Epithelial cell of prostate (primary cell): ENCODE data around the gene LNX1.

Experiments used
- DNase-seq: peaks from one replicate; pipeline ENCODE4 v3.0.0-alpha.2; 2011; ENCODE audit warnings: low read depth, low spot score
- H3K27ac ChIP-seq: fragments of 450-650 bp; 2 replicates; pipeline ENCODE4 v1.5.1; 2017; ENCODE audit warnings: mild to moderate bottlenecking

Gene LNX1

DNA sequence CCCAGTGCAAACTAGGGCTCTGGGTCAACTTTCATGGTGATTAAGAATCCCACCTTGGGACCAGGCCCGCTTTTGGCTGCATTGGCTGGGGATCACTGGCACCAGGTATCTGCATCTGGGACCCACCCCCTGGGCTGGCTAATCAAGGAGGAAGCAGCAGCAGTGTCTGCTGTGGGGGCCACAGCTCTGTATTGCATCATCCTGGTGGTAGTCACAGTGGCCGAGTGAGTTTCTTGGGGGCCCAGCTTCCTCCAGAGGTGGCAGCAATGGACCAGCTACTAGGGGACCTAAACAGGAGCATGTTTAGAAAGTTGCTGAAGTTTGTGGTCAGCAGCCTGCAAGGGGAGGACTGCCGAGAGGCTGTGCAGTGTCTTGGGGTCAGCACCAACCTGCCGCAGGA is 15.7 kb downstream of the LNX1 start:
- no peak overlapping the region for H3K27ac ChIP-seq
- DNase-seq = no peak

GRCh38 chr4:53574528-53574927 is 16.8 kb downstream of the LNX1 start:
- H3K27ac ChIP-seq = no peak overlapping the region
- no peak for DNase-seq

- H3K27ac ChIP-seq = no peak overlapping the region
- no peak for DNase-seq
These were observed 17.6 kb downstream of the LNX1 start for GRCh38 chr4:53573696-53574095.

DNA sequence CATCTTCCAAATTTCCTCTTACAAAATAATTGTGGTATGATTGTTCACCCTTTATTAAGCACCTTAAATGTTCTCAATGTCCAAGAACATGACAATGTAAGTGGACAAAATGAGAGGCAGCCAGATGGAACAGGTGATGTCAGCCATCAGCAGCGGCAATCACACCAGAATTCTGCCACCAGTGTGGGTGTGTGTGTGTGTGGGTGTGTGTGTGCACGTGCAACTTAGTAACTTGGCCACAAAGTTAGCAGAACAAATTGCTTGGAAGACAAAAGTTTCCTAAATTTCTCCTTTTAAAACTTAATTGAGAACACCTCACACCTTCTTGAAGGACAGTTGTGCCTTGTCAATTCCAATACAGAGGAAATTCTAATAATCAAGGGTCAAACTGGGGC is 18.7 kb downstream of the LNX1 start:
- no peak overlapping the region for H3K27ac ChIP-seq
- DNase-seq = no peak

DNA sequence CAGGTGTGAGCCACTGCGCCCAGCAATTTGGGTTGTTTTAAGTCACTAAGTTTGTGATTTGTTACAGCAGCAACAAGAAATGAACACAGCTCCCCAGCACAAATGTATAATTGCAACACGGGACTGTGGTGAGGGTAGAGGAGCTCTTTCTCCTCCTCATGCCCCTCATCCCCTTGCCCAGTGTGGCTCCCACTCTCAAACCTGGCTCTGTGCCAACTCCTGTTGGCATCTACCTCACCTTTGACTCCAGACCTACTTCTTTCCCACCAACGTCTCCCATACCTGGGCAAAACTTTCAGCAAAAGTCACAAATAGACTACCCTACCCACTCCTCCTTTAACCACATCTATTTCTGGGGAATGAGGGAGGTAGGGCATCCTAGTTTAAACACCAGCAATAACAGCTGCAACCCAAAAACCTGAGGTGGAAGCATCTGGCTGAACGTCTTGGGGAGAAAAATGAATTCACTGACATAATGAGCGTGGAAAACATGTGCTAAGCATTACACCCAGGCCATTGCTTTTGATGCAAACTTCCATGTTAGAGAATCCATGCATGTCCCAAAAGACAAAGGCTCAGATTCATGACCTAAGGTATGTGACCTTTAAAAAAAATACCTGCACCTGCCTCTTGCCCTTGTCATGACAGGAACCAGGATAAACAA is 19.2 kb downstream of the LNX1 start:
- DNase-seq = no peak
- H3K27ac ChIP-seq = no peak overlapping the region

DNA sequence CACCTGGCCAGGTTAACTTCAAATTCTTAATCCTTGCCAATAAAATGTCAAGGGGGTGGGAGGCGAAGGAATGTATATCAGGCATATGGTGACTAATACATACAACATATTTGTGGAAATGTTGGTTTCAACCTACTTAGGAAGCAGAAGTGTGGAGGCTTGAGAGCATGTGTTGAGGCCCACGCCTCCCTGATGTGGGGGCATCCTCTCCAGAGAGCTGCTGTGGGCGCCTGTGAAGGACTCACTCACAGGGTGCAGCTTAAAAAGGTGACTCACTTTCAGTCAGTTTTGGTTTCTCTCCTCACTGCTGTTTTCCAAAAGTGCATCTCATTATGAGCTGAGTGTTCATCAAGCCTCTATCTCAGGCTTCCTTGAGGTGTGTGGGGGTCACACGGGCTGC is 27.5 kb downstream of the LNX1 start:
- peak; percentile 52 for DNase-seq
- H3K27ac ChIP-seq = no peak overlapping the region

DNA sequence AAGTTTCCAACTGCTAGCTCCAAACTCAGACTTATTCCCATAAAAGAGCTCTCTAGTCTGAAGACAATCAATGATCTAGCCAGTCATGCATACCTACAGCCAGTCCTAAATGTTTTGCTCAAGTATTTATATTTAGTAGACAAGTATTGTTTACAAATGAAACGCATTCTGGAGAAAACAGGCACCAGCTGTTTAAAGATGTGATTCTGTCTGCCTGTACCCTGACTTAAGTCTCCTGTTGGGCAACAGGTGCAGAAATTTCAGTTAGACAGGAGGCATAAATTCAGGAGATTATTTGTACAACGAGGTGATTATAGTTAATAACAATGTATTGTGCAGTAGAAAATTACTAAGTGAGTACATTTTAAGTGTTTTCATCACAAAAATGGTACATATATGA is 28.9 kb downstream of the LNX1 start:
- no peak overlapping the region for H3K27ac ChIP-seq

GRCh38 chr4:53559021-53559620 is 32.2 kb downstream of the LNX1 start:
- H3K27ac ChIP-seq = peak overlapping the region; percentile 78
- DNase-seq = no peak

More for the DNA sequence above, 28.9 kb downstream of the LNX1 start:
- DNase-seq = no peak

GRCh38 chr4:53558065-53558801 is 33.1 kb downstream of the LNX1 start:
- peak overlapping the region; percentile 78 for H3K27ac ChIP-seq
- DNase-seq = no peak

GRCh38 chr4:53557669-53558064 is 33.6 kb downstream of the LNX1 start:
- no peak overlapping the region for H3K27ac ChIP-seq
- DNase-seq = no peak

DNA sequence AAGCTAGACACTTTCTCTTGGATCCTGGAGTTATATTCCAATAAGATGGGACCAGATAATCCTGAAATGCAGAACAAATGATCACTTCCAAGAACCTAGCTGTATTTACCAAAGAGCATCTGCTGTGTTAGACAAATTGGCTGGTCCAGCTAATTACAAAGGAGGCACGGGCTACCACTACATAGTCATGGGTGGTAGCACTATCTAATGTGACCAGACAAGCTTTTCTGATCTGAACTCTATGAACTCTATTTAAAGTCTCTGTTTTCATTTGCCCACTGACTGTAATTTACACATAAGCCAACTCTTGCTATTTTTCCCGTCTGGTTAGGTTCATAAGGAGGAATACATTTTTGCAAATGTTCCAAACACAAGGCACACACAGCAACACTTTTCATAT is 34.6 kb downstream of the LNX1 start:
- DNase-seq = no peak
- no peak overlapping the region for H3K27ac ChIP-seq

GRCh38 chr4:53553486-53554210 is 37.6 kb downstream of the LNX1 start:
- H3K27ac ChIP-seq = no peak overlapping the region
- DNase-seq = no peak

DNA sequence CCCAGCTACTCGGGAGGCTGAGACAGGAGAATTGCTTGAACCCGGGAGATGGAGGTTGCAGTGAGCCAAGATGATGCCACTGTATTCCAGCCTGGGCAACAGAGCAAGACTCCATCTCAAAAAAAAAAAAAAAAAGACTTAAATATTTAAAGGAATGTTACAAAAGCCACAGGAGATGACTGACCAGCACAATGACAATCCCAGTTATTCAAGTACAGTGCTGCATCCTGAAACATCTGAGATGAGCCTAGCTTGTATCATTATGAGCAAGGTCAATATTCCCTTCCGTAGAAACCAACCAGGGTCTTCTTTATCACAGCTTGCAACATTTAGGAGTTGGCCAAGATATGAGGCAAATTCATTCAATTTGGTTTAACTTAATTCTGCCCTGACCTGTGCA is 38.6 kb downstream of the LNX1 start:
- H3K27ac ChIP-seq = no peak overlapping the region
- DNase-seq = no peak

DNA sequence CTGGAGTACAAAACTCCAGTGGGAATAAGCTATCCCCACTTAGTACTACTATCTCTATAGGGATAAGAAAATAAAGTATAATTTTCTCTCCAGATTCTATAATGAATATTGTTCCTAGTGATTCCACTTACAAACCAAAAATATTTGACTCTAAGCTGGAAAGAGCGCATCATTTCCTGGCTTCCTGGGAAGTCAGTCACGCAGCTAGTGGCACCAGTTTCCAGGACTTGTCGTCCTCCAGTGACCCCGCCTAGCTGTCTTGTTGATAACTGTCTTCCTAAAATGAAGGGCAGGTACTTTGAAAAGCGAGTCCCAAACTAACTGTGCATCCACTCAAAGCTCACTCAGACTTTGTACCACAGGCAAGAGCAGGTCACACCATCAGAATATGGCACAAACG is 39.3 kb downstream of the LNX1 start:
- no peak overlapping the region for H3K27ac ChIP-seq
- no peak for DNase-seq

GRCh38 chr4:53551281-53551864 is 39.9 kb downstream of the LNX1 start:
- no peak for DNase-seq
- no peak overlapping the region for H3K27ac ChIP-seq

DNA sequence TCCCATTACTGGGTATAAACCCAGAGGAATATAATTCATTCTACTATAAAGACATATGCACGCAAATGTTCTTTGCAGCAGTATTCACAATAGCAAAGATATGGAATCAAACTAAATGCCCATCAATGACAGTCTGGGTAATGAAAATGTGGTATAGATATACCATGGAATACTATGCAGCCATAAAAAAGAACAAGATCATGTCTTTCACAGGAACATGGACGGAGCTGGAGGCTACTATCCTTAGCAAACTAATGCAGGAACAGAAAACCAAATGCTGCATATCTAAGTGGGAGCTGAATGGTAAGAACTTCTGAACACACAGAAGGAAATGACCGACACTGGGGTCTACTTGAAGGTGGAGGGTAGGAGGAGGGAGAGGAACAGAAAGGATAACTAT is 42.6 kb downstream of the LNX1 start:
- DNase-seq = no peak
- no peak overlapping the region for H3K27ac ChIP-seq

DNA sequence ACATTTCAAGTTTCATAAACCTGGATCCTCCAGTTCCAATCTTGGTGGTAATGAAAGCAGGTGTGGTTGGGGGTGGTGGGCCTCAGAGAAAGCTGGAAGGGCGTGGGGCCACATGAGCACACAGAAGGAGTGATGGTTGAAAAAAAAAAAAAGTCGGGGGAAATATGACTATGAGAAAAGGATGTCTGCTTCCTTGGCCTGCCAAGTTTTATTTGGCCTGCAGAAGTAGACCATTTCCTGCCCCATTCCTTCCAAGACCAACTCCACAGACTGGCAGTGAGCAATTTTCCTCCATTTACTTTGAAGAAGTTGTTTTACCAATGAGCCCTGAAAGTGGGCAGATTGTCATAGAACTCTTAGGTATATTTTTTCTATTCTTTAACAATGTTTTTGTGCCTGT is 43.3 kb downstream of the LNX1 start:
- no peak for DNase-seq
- no peak overlapping the region for H3K27ac ChIP-seq

DNA sequence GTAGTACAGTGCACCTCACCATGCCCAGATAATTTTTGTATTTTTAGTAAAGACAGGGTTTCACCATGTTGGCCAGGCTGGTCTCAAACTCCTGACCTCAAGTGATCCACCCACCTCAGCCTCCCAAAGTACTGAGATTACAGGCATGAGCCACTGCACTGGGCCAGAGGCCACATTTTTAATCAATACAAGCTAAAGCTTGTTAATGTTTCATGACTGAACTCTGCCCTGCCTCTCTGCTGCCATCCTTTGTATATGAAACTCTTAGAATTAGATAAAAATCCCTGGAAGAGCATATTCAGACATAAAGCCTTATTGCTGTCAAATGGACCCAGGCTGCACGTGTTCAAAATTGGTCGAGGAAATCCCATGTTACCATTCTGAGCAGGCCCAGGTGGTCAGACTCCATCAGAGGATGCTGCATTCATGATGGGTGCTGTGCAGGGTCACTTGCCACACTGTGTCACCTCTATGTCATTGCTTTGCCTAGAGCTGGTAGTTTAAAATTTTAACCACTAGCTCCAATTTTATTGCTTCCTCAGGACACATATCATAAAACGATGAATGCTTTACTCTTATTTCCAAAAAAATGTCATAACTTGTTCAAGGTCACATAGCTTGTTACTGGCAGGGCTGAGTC is 45.2 kb downstream of the LNX1 start:
- DNase-seq = no peak
- H3K27ac ChIP-seq = no peak overlapping the region

- DNase-seq = no peak
- H3K27ac ChIP-seq = no peak overlapping the region
These were observed 46.0 kb downstream of the LNX1 start for GRCh38 chr4:53545273-53545672.

DNA sequence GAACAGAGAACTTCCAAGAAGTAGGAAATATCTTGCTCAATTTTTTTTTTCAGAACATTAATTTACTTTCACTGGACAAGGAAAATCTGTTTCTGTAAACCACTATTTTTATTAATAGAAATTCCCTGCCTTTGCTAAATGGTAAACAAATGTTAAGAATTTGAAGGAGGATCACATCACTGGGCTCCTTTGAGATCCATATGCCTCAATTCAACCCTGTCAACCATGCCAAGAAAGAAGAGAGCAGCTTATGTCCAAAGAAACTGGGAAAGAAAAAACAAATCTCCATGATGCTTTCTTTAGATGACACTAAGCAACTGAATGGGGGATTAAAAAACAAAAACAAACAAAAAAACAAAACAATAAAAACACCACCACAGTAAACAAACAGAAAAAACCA is 47.7 kb downstream of the LNX1 start:
- H3K27ac ChIP-seq = no peak overlapping the region
- no peak for DNase-seq
